Measurements from ENCODE around the gene SLC41A3. TPM values are rescaled to one million over a fixed set of nuclear protein-coding genes. Genes with fewer than 3 reads are reported as not detected.
"Not testable (repeated sequence)": the region's sequence is repeated elsewhere in the genome, so short reads cannot be mapped to it uniquely, and the experiment has no call there.

Gene SLC41A3
- total RNA-seq, 1 experiment from 2014 or later: 67.5 TPM

- no peak for DNase-seq (ENCODE audit: low read depth)
Measured at GRCh38 chr3:125958511-125959316, 125.2 kb downstream of the SLC41A3 start.

DNA sequence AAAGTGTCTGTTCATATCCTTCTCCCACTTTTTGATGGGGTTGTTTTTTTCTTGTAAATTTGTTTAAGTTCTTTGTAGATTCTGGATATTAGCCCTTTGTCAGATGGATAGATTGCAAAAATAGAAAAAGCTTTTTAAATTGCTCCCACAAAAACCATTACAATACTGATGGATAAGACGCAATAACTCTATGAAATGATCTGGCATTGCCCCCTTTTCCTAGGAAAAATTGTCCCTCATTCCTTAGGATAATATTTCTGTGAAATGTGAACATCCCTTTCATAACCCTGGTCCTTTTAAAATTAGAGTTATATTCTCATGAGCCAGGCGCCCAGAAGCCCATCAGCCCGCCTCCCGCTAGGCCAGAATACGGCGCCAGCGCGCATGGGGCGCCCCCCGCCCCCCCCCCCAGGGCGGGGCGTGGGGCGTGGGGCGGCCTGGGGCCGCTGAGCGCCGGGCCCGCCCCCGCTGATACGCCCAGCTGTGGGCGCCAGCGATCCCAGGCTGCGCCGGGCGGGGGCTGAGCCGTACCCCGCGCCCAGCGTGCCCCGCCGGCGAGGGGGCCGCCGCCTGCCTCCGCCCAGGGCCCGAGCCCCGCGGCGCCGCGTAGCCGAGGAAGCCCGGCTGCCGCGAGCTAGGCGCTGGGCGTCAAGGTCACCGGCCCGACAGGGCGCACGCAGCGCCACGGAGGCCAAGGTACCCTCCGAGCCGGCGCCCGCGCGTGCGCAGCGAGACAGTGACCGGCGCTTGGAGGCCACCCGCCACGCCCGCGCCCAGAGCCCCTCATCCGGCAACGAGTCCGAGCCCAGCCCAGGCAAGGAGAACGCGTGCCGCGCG is 126.0 kb downstream of the SLC41A3 start:
- DNase-seq (ENCODE audit: low read depth): no peak

- DNase-seq (ENCODE audit: low read depth): not testable (repeated sequence)
Measured at GRCh38 chr3:125957020-125957419, 126.9 kb downstream of the SLC41A3 start.

Other genes with a start within 250 kb of the SLC41A3 start
- 0.15 and 8.8 TPM in 2 replicates for gene ROPN1B, start 114.9 kb downstream of the SLC41A3 start, total RNA-seq (2014; rRNA removed; shearing (Covaris generic))
- gene ALDH1L1, start 96.5 kb upstream of the SLC41A3 start, total RNA-seq (2014; rRNA removed; shearing (Covaris generic)): 0.54 and 1.2 TPM in 2 replicates